ENCODE measurements around the gene NPAS3.

DNA sequence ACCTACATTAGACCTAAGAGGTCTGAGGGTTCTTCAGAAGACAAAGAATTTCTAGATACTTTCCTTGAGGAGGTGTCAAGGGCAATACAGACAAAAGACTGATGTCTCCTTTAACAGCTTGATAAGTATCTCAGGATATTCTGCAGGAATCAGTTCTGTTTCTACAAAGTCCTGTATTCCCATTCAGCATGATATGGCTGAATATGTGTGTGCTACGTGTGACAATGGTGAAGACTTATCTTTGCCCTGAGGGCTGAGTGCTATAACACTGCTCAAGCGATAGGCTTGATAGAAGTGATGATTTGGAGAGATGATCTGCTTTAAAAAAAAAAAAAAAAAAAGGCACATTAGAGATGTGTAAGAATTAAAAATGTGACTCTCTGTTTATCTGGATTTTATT is 582.5 kb downstream of the NPAS3 start:
- TF ChIP-seq CTCF (IDR thresholded peaks at IDR 0.05) (no peak), POLR2AphosphoS5 (IDR thresholded peaks at IDR 0.05) (no peak)
